SHP77 (cell line): ENCODE data around the gene SIK3.

Experiments used
- DNase-seq, 2 experiments: peaks; one replicate each; lab custom pipeline; 2025; lab: John Stamatoyannopoulos, UW

SIK3 gene

GRCh38 chr11:117110294-117110950, 12.2 kb upstream of the SIK3 start:
- no peak for DNase-seq

- DNase-seq, result no peak
Measured at GRCh38 chr11:117107701-117108590, 9.7 kb upstream of the SIK3 start.

- DNase-seq, result no peak
Measured at GRCh38 chr11:117100556-117100955, 2.3 kb upstream of the SIK3 start.

GRCh38 chr11:117099696-117100095, 1.5 kb upstream of the SIK3 start:
- no peak for DNase-seq

GRCh38 chr11:117097389-117098268, 599 bp downstream of the SIK3 start:
- no peak for DNase-seq

- DNase-seq, result no peak
Measured at GRCh38 chr11:117097014-117097388, 1.2 kb downstream of the SIK3 start.

DNA sequence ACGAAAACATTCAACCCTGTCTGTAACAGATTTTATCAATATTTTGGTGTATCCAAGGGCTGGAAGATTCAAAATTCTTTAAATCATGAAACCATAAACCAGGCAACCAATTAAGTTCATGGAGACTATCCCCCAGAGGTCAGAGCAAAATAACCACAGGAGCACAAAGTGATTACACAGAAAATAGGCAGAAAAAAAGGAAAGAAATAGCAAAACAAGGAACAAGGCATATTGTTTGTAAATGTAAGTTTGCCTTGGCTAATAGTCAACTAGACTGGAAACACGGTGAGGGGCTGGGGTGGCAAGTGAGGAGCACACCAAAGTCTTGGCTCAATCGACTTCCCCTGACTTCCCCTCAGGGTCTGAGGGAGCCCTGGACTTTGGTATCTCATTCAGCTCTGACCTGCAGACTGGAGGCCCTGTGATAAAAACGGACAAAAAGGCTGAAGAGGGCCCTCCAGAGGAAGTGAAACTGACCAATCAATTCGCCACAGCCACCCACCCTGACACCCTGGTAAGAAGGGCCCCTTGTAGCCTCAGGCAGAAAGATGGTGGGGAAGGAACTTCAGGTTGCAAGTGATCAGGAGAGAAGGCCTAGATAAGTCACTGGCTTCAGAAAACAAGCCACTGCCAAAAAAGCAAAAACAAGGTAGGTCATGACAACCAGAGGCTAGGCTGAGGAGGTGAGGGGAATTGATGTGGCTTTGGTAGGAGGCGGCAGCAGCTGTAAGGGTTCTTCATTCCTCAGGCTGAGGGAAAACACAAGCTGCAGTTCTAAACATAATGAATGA, 1.8 kb downstream of the SIK3 start:
- DNase-seq, result no peak

GRCh38 chr11:117095284-117096161, 2.7 kb downstream of the SIK3 start:
- DNase-seq, result no peak

GRCh38 chr11:117094776-117095175, 3.5 kb downstream of the SIK3 start:
- DNase-seq, result no peak

GRCh38 chr11:117092951-117093590, 5.2 kb downstream of the SIK3 start:
- no peak for DNase-seq

- DNase-seq, result no peak
Measured at GRCh38 chr11:117091753-117092477, 6.3 kb downstream of the SIK3 start.

GRCh38 chr11:117090111-117090706, 8.0 kb downstream of the SIK3 start:
- no peak for DNase-seq

- no peak for DNase-seq
Measured at GRCh38 chr11:117089685-117090084, 8.5 kb downstream of the SIK3 start.

DNA sequence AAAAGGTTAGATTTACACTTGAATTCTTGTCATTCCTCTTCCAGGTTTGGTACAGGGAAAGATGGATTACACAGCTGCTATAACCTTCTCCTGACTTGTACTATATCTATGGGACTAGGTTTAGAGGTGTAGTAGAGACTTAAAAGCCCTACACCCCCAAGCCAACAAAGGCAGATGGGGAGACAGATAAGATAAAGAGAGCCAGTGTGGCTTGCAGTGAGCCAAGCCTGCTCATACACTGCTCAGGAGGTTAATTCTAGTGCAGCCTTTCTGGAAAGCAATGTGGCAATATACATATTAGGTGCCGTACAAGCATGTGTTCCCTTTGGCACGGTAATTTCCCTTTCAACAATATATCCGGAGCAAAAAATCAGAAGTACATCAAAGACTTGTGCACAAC, 10.8 kb downstream of the SIK3 start:
- DNase-seq, result no peak

DNA sequence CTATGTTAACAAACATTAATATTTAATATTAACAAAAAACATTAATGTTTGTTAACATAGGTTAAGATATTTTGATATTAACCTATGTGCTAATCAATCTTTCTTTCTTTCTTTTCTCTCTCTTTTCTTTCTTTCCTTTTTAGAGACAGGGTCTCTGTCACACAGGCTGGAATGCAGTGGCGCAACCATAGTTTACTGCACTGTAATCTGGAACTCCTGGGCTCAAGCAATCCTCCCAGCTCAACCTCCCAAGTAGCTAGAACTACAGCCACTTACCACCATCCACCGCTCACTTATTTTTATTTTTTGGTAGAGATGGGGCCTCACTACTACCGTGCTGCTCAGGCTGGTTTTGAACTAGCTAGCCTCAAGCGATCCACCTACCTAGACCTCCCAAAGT, 13.2 kb downstream of the SIK3 start:
- no peak for DNase-seq

DNA sequence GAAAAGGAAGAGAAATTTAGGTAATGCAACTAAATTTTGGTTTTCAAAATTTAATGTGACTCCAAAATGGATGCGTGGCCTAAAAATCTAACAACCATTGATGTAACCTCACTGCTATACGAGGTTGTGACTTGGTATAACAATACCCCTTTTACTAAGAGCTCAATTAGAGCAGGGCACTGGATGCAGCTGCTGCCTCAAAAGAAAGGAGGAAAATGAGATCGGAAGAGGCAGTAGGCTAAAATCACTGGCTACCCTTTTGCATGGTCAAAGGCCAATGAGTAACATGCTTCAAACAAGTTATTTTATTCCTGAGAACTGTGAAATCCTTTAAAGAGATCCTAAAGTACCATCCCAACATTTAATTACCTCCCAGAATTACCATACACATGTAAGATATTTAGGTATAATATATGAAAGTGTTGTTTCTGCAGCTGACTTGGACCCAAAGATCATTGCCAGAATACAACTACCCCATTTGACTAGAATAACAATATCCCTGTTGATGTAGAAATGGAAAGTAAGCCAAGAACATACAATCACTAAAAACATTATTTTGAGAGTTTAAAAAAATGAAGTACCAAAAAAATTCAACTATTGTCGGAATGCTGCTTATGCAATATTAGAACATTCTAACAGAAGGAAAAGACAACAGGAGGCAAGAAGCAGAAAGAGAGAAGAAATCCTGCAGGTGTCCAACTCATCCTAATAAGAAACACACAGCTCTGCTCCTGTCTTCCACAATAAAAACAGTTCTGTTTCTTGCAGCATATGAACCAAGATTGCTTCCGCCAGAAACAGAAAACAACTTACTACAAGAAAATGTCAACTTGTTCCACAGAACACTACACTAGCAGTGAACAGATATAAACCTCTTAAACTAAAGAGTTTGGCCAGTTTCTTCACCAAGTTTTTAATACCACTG, 15.0 kb downstream of the SIK3 start:
- no peak for DNase-seq

- no peak for DNase-seq
Measured at GRCh38 chr11:117081908-117082307, 16.3 kb downstream of the SIK3 start.

DNA sequence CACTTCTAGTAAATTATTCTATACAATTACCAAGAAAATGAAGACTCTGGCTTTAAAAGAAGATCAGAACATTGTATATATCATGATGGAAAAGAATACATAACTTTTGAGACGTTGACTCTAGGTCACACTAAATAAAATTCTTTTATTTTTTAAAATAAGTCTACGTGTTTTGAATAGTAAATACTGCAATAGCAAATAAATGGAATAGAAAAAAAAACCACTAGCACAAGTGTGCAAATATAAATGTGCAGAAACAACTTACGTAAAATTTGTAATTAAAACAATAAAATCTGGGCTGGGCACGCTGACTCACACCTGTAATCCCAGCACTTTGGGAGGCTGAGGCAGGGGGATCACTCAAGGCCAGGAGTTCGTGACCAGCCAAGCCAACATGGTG, 17.9 kb downstream of the SIK3 start:
- DNase-seq, result no peak
